ENCODE results near the gene AGXT.

The AGXT gene

DNA sequence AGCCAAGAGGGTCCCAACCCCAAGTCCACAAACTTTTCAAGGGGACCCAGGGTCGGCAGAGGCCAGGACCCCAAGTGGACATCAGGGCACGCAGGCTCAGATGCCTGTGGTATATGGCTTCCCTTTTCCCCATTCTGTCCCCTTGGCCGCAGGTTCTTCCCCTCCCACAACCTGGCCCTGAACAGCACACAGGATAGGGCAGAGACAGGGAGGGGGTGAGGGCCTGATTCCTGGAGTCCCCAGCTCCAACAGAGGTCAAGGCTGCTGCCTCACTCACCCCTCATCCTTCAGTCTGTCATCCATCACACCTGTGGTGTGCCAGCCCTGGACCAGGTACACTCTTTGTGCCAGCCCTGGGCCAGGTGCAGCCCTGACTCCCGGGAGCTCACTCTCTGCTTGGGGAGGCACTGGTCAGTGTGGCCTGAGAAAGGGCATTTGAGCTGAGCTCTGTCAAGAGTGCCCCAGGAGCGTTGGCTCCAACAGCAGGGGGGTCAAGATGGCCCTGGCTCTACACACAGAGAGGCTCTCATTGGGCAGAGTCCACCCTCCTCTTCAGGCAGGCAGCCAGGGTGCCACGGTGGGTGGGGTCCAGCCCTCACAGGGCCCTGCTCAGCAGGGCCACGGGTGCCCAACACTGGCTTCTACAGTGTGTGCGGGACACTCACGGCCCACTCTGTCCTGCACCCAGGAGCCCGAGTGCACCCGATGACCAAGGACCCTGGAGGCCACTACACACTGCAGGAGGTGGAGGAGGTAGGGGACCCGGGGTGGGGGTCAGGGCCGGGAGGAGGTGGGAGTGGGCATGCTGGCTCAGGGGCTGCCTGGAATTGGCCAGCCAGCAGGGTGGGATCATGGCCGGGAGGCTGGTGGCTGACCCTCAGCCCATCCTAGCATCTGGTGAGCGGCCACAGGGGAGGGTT lies 1.6 kb downstream of the AGXT start:
- DNase-seq: no peak

DNA sequence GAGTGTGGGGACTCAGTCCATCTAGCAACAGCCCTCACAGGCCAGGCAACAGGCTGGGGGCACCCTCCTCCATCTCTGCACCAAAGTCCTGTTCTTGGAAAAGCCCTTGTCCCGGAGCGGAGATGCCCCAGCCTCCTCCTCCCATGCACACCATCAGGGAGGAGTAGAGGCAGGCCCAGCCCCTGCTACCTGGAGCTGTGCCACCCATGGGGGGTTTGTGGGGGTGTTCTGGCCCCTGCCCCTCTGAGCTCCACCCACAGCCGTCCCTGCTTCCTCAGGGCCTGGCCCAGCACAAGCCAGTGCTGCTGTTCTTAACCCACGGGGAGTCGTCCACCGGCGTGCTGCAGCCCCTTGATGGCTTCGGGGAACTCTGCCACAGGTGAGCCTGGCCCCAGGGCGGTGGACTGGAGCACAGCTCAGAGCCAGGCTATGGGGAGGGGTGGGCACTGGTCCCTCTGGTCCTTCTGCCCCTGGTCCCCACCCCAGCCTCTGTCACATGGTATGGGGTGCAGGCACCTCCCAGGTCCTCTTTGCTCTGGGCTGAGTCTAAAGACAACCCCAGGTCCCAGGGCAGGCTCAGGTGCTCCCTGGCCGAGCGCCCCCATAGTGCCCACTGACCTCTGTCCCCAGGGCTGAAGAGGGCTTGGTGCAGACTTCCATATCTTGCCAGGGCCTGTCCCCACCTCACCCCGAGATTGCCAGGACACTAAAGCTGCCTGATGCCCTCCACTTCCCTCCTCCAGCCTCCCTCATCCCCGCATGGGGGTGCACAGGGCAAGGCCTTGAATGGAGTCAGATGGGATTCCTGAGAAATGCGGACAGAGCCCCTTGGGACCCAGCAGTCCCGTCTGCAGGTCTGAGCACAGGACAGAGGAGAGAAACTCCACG lies 2.7 kb downstream of the AGXT start:
- no peak for DNase-seq

DNA sequence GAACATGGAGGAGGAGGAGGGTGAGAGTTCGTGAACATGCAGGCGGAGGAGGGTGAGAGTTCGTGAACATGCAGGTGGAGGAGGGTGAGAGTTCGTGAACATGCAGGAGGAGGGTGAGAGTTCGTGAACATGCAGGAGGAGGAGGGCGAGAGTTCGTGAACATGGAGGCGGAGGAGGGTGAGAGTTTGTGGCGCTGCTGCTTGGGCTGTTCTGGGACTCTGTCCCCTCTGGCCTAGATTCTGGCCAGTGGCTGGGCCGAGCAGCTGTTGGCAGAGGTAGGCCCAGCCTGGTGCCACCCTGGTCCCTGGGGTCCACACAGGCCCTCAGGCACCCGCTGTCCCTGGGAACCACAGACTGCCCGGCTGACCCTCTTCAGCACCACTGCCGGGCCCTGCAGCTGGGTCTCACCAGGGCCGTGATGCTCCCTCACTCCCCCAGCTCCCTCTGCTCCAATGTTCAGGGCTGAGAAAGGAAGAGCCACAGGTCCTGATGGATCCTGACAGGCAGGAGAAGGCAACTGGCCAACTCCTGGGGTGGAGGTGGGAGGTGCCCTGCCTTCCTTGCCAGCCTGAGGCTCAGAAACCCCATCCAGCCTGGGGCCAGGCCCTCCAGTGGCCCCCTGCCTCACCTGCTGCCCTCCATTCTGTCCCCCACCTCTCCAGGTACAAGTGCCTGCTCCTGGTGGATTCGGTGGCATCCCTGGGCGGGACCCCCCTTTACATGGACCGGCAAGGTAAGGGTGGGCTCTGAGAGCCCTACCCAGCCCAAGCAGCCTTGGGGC lies 3.9 kb downstream of the AGXT start:
- DNase-seq: no peak

DNA sequence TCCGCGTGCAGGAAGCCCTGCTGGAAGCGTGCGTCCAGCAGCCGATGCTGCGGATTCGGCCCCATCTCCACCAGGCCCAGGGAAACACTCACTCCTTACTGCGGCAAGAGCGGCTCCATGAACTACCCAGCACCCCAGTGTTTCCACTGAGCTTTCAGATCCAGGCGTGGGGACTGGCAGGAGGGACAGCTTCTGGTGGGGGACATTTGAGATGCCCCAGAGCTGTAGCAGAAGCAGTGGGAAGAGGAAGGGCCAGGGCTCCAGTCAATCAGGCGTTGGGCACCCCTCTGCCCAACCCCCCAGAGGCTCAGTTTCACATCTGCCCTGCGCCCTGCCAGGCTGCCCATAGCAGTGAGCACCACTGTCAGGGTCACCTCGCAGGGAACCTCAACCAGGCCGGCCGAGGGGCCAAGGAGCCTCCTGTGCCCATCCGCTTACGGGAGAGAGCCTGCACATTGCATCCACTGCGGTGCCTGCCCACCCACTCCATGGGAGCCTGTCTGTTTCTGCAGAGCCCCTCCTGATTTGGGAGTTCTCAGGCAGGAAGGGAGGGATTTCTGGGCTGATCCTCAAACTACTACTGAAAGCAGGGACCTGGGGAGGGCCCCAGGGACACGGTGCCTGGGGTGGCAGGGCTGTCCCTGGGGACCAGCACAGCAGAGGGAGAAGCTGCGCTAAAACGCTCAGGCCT lies 4.6 kb downstream of the AGXT start:
- no peak for DNase-seq

DNA sequence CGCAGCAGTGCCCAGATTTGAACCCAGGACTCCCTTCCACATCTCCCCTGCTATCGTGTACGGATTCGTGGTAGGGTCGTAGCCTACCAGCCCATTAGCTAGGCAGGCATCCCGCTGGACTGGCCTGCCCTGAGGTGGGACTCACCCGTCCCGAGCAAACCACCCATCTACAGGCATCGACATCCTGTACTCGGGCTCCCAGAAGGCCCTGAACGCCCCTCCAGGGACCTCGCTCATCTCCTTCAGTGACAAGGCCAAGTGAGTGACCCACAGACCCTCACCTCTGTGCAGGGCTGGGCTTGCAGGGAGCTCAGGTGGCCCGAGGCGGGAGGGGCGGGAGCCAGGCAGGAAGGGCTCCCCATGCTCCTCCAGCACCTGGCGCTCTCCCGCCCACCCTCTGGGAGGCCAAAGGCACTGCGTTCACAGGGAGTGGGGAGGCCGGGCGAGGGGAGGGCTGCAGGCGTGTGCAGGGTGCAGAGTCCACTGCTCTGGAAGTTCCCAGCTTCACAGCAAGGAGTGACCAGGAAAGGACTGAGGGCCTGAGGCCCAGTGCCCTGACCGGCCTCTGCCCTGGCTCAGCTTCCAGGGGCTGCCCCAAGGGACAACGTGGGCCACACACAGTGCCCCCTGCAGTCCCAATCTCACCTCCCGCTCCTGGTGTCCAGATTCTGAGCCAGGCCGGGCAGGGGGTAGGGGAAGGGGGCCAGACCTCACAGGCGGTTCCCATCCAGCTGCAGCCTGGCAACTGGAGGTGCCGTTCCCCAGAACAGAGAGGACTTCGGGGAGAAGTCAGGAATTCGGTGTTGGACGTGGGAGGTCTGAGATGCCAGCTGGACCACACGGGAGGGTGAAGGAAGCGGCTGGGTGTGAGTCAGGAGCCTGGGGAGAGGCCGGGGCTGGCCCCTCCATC lies 5.4 kb downstream of the AGXT start:
- DNase-seq: no peak

DNA sequence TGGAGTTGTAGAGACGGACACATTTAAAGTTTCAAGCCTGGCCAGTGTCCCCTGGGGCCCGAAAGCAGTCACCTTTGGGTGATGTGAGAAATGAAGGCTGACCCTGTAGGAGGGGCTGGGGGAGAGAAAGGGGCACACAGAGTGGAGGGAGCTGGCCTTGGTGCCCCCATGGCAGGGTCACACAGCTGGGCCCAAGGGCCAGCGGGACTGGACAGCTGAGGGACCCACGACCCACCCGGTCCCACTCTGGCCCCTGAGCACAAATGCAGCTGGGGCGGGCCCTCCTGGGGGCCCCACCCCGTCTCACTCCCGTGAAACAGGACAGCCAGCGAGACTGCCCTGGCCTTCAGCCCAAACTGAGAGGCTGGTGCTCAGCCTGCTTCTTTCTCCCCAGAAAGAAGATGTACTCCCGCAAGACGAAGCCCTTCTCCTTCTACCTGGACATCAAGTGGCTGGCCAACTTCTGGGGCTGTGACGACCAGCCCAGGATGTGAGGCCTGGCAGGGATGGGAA lies 6.1 kb downstream of the AGXT start:
- DNase-seq: no peak

DNA sequence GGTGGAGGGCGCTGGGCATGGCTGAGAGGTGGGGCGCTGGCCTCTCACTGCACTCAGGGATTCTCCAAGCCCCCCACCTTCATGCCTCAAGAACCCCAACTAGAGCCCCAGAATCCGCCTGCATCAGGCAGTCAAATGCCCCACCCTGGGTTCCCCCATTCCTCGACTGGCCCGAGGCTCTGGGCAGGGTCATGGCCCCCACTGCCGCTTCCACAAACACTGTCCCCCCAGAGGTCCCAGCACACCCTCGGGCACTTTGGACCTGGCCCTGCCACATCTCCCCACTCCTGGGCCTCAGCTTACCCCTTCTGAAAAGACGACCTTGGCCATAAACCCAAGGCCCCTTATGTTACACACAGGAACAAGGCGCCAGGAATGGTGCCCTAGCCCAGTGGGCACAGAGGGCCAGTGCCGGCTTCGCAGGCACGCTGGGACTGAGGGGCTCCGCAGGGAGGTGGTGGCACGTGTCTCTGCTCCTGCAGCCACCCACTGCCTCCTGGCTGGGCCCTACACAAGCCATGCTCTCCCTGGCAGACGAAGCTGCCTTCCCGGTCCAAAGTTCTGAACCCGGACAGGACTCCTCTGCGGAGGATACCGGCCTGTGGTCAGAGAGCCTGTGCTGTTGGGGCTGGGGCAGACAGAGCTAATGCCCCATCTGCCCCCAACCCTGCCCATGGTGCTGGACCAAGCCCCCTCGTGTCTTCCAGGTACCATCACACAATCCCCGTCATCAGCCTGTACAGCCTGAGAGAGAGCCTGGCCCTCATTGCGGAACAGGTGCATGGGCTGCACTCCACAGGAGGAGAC lies 6.8 kb downstream of the AGXT start:
- no peak for DNase-seq

DNA sequence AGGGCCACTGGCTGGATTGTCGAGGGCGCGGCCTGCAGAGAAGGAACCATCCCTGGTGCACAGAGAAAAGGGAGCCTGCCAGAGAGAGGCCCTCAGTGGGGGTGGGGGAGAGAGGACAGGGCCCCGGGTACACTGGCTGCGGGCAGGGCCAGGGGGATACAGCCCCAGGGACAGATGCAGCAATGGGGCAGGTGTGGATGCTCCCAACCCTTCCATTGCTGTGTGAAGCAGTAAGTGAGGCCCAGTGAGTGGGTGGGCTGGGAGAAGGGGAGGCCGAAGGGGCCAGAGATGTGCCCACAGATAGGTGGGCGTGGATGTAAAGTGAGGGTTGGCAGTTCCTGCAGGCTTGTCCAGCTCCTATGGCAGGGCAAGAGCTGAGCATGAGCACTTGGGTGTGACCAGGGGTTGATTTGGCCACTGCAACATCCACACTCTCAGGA lies 7.4 kb downstream of the AGXT start:
- DNase-seq: no peak

DNA sequence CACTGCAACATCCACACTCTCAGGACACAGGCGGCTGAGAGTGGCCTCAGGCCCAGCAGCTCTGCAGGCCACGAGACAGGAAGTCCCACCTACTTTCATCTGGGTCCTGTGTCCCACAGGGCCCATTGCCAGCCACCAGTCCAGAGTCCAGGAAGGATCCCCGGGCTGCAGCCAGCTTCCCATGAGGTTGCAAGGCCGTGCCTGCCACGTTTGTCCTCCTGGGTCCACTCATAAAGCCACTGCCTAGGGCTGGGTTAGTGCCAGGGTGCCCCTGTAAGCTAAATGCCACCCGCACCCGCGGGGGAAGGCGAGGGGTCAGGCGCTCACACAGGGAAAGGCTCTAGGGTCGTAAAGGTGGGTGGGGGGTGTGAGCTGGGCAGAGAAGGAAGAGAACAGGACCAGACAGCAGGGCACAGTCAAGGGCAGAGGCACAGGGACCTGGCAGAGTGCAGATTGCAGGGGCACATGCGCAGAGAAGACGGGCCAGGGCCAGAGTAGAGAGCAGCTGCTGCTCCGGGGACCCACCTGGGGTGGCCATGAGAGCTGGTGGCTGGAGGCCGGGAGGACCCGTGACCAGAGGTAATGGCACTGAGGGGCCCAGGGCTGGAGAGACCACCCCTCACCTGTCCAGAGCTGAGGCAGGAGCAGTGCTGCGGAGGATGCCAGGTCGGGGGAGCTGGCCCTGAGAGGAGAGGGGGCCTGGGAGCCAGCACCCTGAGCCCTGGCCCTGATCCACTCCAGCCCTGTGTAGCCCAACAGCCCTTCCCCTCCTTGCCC lies 8.0 kb downstream of the AGXT start:
- no peak for DNase-seq

DNA sequence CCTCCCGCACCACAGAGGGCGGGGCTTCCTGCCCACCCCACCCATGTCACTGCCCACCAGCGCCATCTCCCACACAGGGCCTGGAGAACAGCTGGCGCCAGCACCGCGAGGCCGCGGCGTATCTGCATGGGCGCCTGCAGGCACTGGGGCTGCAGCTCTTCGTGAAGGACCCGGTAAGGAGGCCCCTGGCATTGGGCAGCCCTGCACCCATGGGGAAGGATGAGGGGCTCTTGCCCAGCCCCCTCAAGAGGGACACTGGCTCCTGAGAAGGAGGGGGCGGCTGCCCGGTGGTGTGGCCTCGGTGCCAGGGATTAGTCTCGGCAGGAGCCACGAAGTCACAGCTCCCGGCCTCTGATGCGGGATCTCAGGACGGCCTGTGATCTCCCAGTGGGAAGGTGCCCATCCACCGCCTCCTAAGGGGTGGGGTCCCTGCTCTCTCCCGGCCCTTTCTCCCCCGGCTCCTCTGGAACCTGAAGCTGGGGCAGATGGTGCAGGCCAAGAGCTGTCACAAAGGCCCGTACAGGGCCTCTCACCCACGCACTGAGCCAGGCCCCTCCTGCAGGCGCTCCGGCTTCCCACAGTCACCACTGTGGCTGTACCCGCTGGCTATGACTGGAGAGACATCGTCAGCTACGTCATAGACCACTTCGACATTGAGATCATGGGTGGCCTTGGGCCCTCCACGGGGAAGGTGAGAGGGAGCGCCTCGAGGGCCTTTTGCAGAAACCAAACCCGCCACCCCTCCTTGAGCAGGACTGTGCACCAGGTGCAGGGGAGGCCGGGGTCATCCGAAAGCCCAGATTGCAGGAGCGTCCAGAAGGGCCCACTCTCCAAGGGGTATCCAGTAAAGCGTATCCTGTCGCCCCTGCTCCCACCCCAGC lies 9.1 kb downstream of the AGXT start:
- DNase-seq: no peak

DNA sequence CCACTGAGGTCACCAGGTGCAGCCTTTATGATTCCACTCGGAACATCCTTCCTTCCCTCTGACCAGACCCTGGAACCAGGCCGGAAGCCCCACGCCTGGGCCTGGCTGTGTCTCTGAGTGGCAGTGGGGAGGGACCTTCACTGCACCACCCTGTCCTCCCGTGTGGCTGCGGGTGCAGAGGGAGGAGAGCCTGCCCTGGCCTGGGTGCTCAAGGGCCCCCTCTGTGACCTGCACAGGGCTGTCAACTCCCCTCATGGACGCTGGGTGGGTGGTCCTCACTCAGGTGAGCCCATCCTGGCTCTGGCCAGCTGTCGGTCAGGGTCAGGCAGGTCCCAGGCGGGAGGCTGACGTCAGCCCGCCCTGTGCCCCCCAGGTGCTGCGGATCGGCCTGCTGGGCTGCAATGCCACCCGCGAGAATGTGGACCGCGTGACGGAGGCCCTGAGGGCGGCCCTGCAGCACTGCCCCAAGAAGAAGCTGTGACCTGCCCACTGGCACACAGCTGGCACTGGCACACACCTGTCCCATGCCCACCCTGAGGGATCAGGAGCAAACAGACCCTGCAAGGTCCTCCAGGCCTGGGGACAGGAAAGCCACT lies 9.8 kb downstream of the AGXT start:
- no peak for DNase-seq

DNA sequence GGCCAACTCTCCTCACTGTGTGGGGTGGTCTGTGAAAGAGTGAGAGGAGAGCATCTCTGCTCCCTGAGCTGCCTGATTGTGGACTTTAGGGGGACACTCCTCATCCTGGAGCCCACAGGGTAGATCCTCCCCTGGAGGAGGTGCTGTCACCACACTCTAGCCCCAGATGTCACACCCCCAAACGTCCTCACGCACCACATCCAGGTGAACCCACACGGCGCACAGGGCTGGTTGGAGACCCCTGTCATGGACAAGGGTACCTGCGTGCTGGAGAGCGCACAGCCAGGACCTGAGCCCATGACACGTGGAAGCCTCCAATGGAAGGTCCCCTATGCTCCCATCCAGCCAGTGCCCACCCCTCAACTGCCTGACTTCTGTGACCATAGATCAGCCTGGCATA lies 10.5 kb downstream of the AGXT start:
- DNase-seq: no peak

DNA sequence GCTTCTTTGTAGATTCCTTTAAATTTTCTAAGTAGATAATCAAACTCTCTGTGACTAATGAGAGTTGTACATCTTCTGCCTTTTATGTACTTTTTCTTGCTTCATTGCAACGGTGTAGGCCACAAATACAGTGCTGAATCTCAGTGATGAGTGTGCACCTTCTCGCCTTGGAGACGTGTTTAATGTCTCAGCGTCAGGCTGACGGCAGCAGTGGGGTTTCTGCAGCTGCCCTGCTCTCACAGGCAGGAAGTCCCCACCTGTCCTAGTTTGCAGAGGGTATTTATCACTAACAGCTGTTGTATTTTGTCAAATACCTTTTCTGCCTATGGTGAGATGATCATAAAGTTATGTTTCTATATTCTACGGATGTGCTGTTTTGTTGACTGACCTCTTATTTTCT lies 13.3 kb downstream of the AGXT start:
- DNase-seq: no peak

DNA sequence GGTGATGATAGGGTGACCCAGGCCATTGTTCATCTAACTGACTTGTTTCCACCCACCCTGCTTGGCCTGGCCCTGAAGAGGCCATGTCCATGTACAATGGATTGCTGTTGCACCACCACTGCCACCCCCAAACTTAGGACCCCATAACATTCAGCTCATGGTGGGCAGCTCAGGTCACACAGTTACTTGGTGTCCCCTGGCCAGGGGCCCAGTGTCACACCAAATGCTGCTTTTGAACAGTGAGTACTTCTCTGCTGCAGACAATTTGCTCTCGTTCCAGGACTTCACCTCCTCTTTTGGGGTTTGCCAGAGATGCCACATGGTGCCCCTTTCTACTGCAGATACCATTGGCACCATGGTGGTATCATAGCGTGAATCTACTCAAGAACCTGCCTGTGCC lies 15.6 kb downstream of the AGXT start:
- DNase-seq: no peak

DNA sequence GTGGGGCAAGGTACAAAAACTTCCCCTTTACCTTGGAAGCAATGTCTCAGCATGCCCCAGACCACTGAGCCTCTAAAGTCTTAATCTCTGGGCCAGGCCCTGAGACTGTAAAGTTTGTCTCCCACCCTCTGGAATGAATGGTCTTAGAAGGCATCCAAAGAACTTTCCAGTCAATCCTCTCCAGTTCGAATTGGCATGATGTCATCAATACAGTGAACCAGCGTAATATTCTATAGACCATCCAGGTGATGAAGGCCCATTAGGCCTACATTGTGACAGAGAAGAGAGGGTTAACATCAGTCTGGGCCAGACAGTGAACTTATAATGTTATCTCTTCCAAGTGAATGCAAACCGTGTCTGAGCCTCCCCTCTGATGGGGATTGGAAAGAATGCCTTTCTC lies 16.1 kb downstream of the AGXT start:
- DNase-seq: no peak

DNA sequence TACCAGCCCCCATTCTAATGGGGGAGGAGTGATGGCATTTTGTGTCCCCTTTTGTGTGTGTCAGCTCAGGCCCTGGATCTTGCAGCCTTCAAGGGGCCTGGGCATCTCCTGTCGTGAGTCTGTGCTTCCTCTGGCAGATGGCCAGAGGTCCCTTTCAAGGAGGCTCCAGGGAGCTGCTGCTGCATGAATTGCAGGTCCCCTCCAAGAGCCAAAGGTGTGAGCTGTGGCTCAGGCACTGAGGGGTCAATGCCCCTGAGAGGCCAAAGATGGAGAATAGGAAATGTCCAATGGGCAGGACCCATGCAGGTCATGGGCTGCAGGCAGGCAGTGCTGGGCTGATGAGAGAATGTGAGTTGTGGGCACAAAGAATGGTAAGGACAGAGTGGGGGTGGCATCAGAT lies 16.9 kb downstream of the AGXT start:
- no peak for DNase-seq

DNA sequence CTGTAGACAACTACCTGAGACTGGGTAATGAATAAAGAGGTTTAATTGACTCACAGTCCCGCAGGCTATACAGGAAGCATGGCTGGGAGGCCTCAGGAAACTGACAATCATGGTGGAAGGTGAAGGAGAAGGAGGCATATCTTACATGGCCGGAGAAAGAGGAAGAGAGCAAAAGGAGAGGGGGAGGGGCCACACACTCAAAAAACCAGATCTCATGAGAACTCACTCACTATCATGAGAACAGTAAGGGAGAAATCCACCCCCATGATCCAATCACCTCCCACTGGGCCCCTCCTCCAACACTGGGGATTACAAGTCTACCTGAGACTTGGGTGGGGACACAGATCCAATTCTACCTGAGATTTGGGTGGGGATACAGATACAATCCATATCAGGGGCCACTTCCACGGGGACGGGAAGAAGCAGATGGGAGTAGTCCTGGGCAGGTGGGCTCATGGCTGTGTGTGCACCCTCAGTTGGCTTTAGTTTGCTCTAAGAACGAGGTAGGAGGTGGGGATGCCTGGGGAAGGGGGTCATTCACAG lies 17.5 kb downstream of the AGXT start:
- DNase-seq: no peak

Data from inflammatory macrophage treated with lipopolysaccharide for 4 hours (primary cell).